ENCODE data around the gene MCOLN3. TPM values are rescaled to one million over a fixed set of nuclear protein-coding genes. Genes with fewer than 3 reads are reported as not detected.
"Not testable (repeated sequence)": the region's sequence is repeated elsewhere in the genome, so short reads cannot be mapped to it uniquely, and the experiment has no call there.

MCOLN3 gene
- total RNA-seq, 2 donors from 2014 or later: 0.98 to 1.1 TPM

DNA sequence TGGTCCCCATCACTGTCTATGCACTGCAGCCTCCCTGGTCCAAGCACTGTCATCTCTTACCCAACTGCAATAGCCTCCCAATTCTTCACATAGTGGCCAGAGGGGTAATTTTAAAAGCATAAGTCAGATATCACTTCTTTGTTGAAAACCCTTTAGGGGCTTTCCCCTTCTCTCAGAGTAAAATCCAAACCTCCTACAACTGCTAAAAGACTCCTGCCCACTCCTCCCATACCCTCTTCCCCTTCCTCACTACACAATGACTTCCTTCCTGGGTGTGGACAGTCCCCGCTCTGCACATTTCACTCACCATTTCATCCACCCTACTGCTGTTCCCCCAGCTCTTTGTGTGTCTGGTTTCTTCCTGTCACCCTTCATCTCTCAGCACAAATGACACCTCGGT, 59.7 kb downstream of the MCOLN3 start:
- no peaks in the 10 kb centered on the region for H3K4me1 ChIP-seq
- no peaks in the 10 kb centered on the region for H3K27me3 ChIP-seq
- H3K36me3 ChIP-seq: no peaks in the 10 kb centered on the region
- DNase-seq: no peak
- intact Hi-C loops (cut with DNase I): no loop called here
- H3K27ac ChIP-seq: no peak overlapping the region
- H3K9me3 ChIP-seq: no peaks in the 10 kb centered on the region
- no peak for TF ChIP-seq CTCF (IDR thresholded peaks at IDR 0.05)
- H3K4me3 ChIP-seq: no peak overlapping the region
- H3K9ac ChIP-seq (ENCODE audit: low read depth in 2 of 2, low read length in 2 of 2): no peak overlapping the region

DNA sequence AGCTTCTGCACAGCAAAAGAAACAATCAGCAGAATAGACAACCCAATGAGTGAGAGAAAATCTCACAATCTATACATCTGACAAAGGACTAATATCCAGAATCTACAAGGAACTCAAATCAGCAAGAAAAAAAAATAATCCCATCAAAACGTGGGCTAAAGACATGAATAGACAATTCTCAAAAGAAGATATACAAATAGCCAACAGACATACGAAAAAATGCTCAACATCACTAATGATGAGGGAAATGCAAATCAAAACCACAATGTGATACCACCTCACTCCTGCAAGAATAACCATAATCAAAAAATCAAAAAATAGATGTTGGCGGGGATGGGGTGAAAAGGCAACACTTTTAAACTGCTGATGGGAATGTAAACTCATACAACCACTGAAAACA, 61.7 kb downstream of the MCOLN3 start:
- H3K27ac ChIP-seq; H3K9me3 ChIP-seq; H3K27me3 ChIP-seq; H3K4me3 ChIP-seq; H3K4me1 ChIP-seq; H3K36me3 ChIP-seq; intact Hi-C loops (cut with DNase I); DNase-seq; H3K9ac ChIP-seq (ENCODE audit: low read depth in 2 of 2, low read length in 2 of 2): not testable (repeated sequence)

DNA sequence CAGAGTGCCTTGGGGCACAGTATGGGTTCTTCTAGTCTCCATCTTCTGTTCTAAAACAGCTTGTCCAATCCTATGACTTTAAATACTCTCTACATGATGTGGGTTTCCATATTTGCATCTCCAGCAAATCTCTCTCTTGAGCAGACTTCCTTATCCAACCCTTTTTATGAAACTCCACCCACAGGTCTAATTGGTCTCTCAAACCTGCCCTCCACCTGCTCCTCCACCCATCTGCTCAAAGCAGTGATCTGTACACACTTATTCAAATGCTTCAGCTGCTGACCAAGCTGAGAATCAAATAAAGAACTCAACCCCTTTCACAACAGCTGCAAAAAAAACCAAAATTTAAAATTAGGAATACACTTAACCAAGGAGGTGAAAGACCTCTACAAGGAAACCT, 62.9 kb downstream of the MCOLN3 start:
- H3K9me3 ChIP-seq: no peaks in the 10 kb centered on the region
- intact Hi-C loops (cut with DNase I): no loop called here
- no peak overlapping the region for H3K27ac ChIP-seq
- no peak for TF ChIP-seq CTCF (IDR thresholded peaks at IDR 0.05)
- no peaks in the 10 kb centered on the region for H3K4me1 ChIP-seq
- H3K4me3 ChIP-seq: no peak overlapping the region
- H3K36me3 ChIP-seq: no peaks in the 10 kb centered on the region
- no peak overlapping the region for H3K9ac ChIP-seq (ENCODE audit: low read depth in 2 of 2, low read length in 2 of 2)
- no peaks in the 10 kb centered on the region for H3K27me3 ChIP-seq
- DNase-seq: no peak

DNA sequence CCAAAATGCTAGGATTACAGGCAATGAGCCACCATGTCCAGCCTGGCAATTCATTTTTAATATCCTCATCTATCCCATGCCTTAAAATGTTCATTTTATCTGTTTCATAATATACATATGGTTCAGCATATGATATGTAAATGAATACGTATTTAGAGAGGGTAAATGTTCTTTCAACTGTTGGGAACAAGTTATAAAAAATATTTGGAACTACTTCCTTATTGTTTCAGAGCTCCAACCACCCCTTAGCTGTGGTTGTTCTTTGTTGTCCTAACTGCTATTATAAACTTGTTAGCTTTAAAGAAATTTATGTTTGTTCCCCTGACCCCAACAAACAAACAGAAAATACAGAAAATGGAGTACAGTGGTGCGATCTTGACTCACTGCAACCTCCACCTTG, 65.9 kb downstream of the MCOLN3 start:
- Histone ChIP-seq H3K36me3 (no peaks in the 10 kb centered on the region), H3K4me1 (no peaks in the 10 kb centered on the region), H3K4me3 (no peak overlapping the region), H3K9me3 (no peaks in the 10 kb centered on the region), H3K27me3 (no peaks in the 10 kb centered on the region), H3K27ac (no peak overlapping the region), H3K9ac (ENCODE audit: low read depth in 2 of 2, low read length in 2 of 2) (no peak overlapping the region)
- intact Hi-C loops (cut with DNase I): no loop called here
- no peak for TF ChIP-seq CTCF (IDR thresholded peaks at IDR 0.05)
- DNase-seq: no peak

DNA sequence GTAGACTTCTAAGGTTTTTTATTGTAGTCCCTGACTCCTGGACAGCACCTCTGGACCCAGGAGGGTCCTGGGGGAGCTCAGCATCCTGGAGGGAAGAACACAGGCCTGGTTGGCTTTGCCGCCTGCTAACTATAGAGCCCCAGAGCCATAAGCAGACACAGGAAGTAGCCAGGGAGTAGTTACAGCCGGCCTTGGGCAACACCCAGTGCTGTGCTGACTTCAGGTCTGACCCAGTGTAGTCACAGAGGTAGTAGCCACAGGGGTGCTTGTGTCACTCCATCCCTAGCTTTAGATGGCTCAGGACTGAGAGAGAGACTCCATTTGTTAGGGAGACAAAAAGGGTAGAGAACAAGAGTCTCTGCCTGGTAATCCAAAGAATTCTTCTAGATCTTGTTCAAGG, 73.3 kb downstream of the MCOLN3 start:
- no peaks in the 10 kb centered on the region for H3K27me3 ChIP-seq
- H3K9me3 ChIP-seq: no peaks in the 10 kb centered on the region
- no peak overlapping the region for H3K4me3 ChIP-seq
- no peak for TF ChIP-seq CTCF (IDR thresholded peaks at IDR 0.05)
- no peak overlapping the region for H3K27ac ChIP-seq
- H3K9ac ChIP-seq (ENCODE audit: low read depth in 2 of 2, low read length in 2 of 2): no peak overlapping the region
- no peaks in the 10 kb centered on the region for H3K4me1 ChIP-seq
- no peak for DNase-seq
- no peaks in the 10 kb centered on the region for H3K36me3 ChIP-seq
- intact Hi-C loops (cut with DNase I): no loop called here

- H3K27ac ChIP-seq: no peak overlapping the region
- no peak overlapping the region for H3K4me3 ChIP-seq
- no peak overlapping the region for H3K9ac ChIP-seq (ENCODE audit: low read depth in 2 of 2, low read length in 2 of 2)
- no peak for TF ChIP-seq CTCF (IDR thresholded peaks at IDR 0.05)
- no peaks in the 10 kb centered on the region for H3K27me3 ChIP-seq
- DNase-seq: no peak
- no peaks in the 10 kb centered on the region for H3K9me3 ChIP-seq
- intact Hi-C loops (cut with DNase I): no loop called here
- no peaks in the 10 kb centered on the region for H3K4me1 ChIP-seq
- no peaks in the 10 kb centered on the region for H3K36me3 ChIP-seq
Measured at GRCh38 chr1:84973498-84974334, 74.6 kb downstream of the MCOLN3 start.
